LNCAP (cell line): ENCODE results near the gene BAK1.

Experiments used
- CTCF ChIP-seq: fragments of 450-650 bp; IDR thresholded peaks from 2 replicates; pipeline ENCODE4 v1.5.1; 2017; ENCODE audit warnings: mild to moderate bottlenecking

The BAK1 gene

GRCh38 chr6:33606642-33607041 is 26.6 kb upstream of the BAK1 start:
- TF ChIP-seq CTCF = no peak

GRCh38 chr6:33604941-33605854 is 25.1 kb upstream of the BAK1 start:
- TF ChIP-seq CTCF = no peak

- TF ChIP-seq CTCF = no peak
Measured at GRCh38 chr6:33602180-33602579, 22.1 kb upstream of the BAK1 start.

- TF ChIP-seq CTCF = no peak
Measured at GRCh38 chr6:33600761-33601160, 20.7 kb upstream of the BAK1 start.

- no peak for TF ChIP-seq CTCF
Measured at GRCh38 chr6:33599413-33599938, 19.4 kb upstream of the BAK1 start.

GRCh38 chr6:33597551-33598322 is 17.7 kb upstream of the BAK1 start:
- no peak for TF ChIP-seq CTCF

- no peak for TF ChIP-seq CTCF
Measured at GRCh38 chr6:33595001-33595846, 15.1 kb upstream of the BAK1 start.
